Rectal smooth muscle tissue (tissue), 1 donor: ENCODE data around the gene C16orf74.

Experiments used
- H3K27ac ChIP-seq: one replicate; pipeline ENCODE4 v1.7.0; 2013; ENCODE audit warnings: low read depth, low read length, inconsistent platforms
- H3K27me3 ChIP-seq: one replicate; pipeline ENCODE4 v1.7.0; 2013; ENCODE audit warnings: low read length; ENCODE audit not compliant: control insufficient read depth, insufficient read depth
- H3K36me3 ChIP-seq: one replicate; pipeline ENCODE4 v1.7.0; 2013; ENCODE audit warnings: low read length; ENCODE audit not compliant: control insufficient read depth, insufficient read depth
- H3K4me1 ChIP-seq: one replicate; pipeline ENCODE4 v1.7.0; 2013; ENCODE audit warnings: low read length; ENCODE audit not compliant: control insufficient read depth, insufficient read depth
- H3K4me3 ChIP-seq: one replicate; pipeline ENCODE4 v1.7.0; 2013; ENCODE audit warnings: low read length
- H3K9ac ChIP-seq: one replicate; pipeline ENCODE4 v1.7.0; 2013; ENCODE audit warnings: low read length

The C16orf74 gene

DNA sequence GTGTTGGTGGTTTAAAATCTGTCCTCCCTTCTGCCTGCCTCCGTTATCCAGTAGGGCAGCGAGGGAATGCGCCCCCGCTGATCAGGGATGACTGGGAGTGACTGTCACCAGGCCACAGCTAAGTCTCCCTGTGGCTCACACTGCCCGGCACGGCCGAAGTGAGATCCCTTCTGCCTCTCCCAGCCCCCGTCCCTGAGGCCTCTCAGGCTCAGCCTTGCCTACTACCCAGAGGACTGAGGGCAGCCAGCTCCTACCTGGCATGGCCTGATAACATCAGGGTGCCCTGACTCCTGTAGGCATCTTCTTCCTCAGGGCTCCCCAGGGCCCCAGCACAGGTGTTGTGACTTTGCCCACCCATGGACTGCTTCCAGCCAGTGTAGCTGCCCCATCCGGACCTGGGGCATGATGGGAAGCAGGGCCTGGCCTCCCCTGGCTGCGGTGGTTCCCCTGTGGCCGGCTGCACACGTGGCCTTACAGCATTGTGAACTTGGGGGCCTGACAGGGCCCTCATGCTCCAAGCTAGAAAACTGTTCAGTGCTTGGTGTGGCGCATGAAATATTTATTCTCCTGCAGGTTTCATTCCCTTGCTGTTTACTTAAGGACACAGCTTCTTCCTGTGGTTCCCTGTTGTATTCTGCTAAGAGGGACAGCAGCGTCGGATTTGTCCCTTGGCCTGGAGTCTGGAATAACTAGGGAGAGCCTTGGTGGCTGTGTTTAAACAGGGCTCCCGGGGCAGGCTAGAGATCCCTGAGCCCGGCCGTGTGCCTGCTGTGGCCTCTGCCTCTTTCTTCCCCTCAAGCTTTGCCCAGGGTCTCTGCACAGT is 92.2 kb downstream of the C16orf74 start:
- Histone ChIP-seq H3K27ac (no peak overlapping the region), H3K27me3 (no peaks in the 10 kb centered on the region), H3K4me3 (no peak overlapping the region), H3K4me1 (peaks cover under 1% of the 10 kb centered on the region), H3K9ac (no peak overlapping the region), H3K36me3 (peaks cover 60% of the 10 kb centered on the region)

DNA sequence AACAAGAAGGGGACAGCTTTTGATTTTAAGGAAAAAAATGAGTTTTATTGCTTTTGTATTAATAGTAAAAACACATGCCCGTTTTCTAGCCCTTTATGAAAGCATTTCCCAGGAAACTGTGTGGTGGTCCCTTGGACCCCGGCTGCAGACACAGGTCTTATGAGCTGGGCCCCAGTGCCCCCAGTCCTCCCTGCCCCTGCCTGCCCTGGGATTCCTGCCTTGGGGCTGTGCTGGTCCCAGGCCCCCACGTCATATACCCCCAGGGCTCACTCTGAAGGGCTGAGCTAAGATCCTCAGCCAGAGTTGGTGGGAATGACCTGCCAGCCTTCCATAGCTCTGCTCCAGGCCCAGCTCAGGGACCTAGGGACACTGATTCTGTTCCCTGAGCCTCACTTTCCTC is 92.9 kb downstream of the C16orf74 start:
- H3K27ac ChIP-seq: no peak overlapping the region

More for the DNA sequence above, 92.9 kb downstream of the C16orf74 start:
- no peak overlapping the region for H3K9ac ChIP-seq
- peaks cover 6% of the 10 kb centered on the region for H3K4me1 ChIP-seq
- peaks cover 53% of the 10 kb centered on the region for H3K36me3 ChIP-seq
- H3K4me3 ChIP-seq: no peak overlapping the region
- H3K27me3 ChIP-seq: no peaks in the 10 kb centered on the region
